ENCODE measurements around the gene C4B.
"Not testable (repeated sequence)": the region's sequence is repeated elsewhere in the genome, so short reads cannot be mapped to it uniquely, and the experiment has no call there.

The C4B gene

GRCh38 chr6:32049736-32050135 is 35.1 kb downstream of the C4B start:
- not testable (repeated sequence) for DNase-seq

- DNase-seq: no peak
Observed at GRCh38 chr6:32050562-32050961, 36.0 kb downstream of the C4B start.

- DNase-seq: not testable (repeated sequence)
Observed at GRCh38 chr6:32052626-32053025, 38.0 kb downstream of the C4B start.

GRCh38 chr6:32053314-32053713 is 38.7 kb downstream of the C4B start:
- not testable (repeated sequence) for DNase-seq

- DNase-seq: not testable (repeated sequence)
Observed at GRCh38 chr6:32055756-32056155, 41.2 kb downstream of the C4B start.

- DNase-seq: no peak
Observed at GRCh38 chr6:32056254-32056653, 41.7 kb downstream of the C4B start.

- no peak for DNase-seq
Observed at GRCh38 chr6:32057966-32058365, 43.4 kb downstream of the C4B start.

GRCh38 chr6:32058511-32058963 is 43.9 kb downstream of the C4B start:
- peak in 3 of 56 donors; percentile 3 to 18 (median 8) for DNase-seq

GRCh38 chr6:32060966-32061655 is 46.5 kb downstream of the C4B start:
- DNase-seq: no peak

GRCh38 chr6:32064706-32065105 is 50.1 kb downstream of the C4B start:
- no peak for DNase-seq

- not testable (repeated sequence) for DNase-seq
Observed at GRCh38 chr6:32067521-32067920, 52.9 kb downstream of the C4B start.

GRCh38 chr6:32068315-32068714 is 53.7 kb downstream of the C4B start:
- not testable (repeated sequence) for DNase-seq

GRCh38 chr6:32068867-32069266 is 54.3 kb downstream of the C4B start:
- DNase-seq: no peak

GRCh38 chr6:32069460-32069859 is 54.9 kb downstream of the C4B start:
- DNase-seq: no peak

- DNase-seq: no peak
Observed at GRCh38 chr6:32069878-32070515, 55.4 kb downstream of the C4B start.

- DNase-seq: no peak
Observed at GRCh38 chr6:32070814-32071543, 56.4 kb downstream of the C4B start.

- DNase-seq: no peak
Observed at GRCh38 chr6:32073101-32073500, 58.5 kb downstream of the C4B start.

- no peak for DNase-seq
Observed at GRCh38 chr6:32073613-32074012, 59.0 kb downstream of the C4B start.

GRCh38 chr6:32074996-32075532 is 60.5 kb downstream of the C4B start:
- no peak for DNase-seq

GRCh38 chr6:32075781-32076180 is 61.2 kb downstream of the C4B start:
- no peak for DNase-seq

- DNase-seq: no peak
Observed at GRCh38 chr6:32076321-32076809, 61.8 kb downstream of the C4B start.
